NCI-H748 treated with DMSO at 0.1 percent for 48 hours (cell line): ENCODE measurements around the gene AIM2.
"Not testable (repeated sequence)": the region's sequence is repeated elsewhere in the genome, so short reads cannot be mapped to it uniquely, and the experiment has no call there.

Experiments used
- DNase-seq: peaks from one replicate; lab custom pipeline; 2025; lab: John Stamatoyannopoulos, UW

AIM2 gene

GRCh38 chr1:159076438-159077119, at the start of gene AIM2:
TSS of gene AIM2 (minus strand) at chr1:159076766. CDS start at chr1:159073499, 3,267 bp downstream.
- no peak for DNase-seq

GRCh38 chr1:159123587-159123986, 47.0 kb upstream of the AIM2 start:
- DNase-seq, result no peak

- no peak for DNase-seq
These were observed 45.5 kb upstream of the AIM2 start for GRCh38 chr1:159122005-159122621.

- no peak for DNase-seq
These were observed 45.0 kb upstream of the AIM2 start for GRCh38 chr1:159121526-159121925.

- no peak for DNase-seq
These were observed 43.8 kb upstream of the AIM2 start for GRCh38 chr1:159120317-159120716.

GRCh38 chr1:159113596-159114433, 37.2 kb upstream of the AIM2 start:
- DNase-seq, result no peak

DNA sequence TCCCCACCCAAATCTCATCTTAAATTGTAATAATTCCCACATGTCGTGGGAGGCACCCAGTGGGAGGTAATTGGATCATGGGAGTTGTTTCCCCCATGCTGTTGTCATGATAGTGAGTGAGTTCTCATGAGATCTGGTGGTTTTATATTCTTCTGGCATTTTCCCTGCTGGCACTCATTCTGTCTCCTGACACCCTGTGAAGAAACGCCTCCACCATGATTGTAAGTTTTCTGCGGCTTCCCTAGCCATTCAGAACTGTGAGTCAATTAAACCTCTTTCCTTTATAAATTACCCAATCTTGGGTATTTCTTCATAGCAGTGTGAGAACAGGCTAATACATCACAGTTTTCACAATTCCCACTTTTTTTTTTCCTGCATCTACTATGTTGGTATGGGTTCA, 26.5 kb upstream of the AIM2 start:
- DNase-seq, result not testable (repeated sequence)

GRCh38 chr1:159100589-159100988, 24.0 kb upstream of the AIM2 start:
- DNase-seq, result no peak

GRCh38 chr1:159098596-159098995, 22.0 kb upstream of the AIM2 start:
- DNase-seq, result no peak

- DNase-seq, result no peak
These were observed 15.6 kb upstream of the AIM2 start for GRCh38 chr1:159092036-159092760.

DNA sequence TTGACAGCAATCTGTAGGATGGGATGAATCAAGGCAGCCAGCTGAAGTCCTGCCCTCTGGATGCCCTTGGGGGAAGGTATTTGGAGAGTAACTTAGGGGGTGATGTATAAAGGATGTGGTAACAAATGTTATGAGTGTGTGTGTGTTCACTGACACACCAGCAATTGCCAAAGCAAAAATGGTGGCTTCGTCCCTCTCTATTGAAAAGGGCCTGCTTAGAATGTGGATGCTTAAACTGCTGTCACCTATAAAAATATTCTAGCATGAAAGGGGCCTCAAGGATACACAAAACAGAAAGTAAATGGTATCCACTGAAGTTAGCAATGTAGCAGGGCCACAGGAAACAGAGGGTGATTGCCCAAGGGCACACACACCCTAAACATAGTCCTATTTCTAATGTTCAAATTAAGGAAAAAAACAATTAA, 15.1 kb upstream of the AIM2 start:
- DNase-seq, result no peak

DNA sequence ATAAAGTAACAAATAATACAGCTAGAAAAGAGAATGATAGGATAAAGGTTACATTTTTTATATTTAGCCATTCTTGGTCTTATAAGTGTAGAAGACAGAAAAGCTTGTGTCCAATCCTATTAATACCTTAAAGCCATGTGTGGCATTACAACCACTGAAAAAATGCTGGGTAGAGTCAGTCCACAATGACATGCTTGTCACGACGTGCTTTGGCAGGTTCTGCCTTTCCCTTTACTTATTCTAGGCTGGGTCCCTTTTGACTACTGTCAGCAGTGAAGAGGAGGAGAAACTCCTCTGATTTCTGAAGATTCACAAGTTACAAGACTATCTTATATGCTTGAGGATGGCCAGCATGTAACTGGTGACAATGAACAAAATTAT, 14.6 kb upstream of the AIM2 start:
- no peak for DNase-seq

- no peak for DNase-seq
These were observed 14.0 kb upstream of the AIM2 start for GRCh38 chr1:159090286-159091179.

DNA sequence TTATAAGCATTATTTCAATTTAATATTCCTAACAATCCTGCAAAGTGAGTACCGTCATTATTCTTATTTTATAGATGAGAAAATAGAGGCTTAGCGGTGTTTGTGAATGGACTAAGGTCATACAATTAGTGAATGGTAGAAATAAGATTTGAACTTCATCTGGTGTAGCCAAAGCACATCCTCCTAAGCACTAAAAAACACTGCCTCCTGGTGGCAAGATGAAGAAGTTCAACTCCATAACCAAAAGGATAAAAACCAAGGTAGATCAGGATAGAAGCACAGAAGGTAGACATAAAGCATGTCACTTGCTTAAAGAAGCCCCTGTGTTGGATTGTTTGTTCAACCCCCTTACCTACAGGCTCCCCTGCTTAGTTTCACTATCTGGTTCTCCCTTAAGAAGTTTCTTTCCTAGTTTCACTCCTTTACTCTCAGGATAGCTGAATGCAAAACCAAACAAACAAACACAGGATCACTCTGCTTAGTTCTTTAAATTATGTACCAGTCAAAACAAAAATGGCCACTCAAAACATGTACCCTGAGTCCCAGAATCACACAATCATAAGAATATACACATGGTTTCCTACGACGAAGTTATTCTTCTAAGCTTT, 12.7 kb upstream of the AIM2 start:
- no peak for DNase-seq

DNA sequence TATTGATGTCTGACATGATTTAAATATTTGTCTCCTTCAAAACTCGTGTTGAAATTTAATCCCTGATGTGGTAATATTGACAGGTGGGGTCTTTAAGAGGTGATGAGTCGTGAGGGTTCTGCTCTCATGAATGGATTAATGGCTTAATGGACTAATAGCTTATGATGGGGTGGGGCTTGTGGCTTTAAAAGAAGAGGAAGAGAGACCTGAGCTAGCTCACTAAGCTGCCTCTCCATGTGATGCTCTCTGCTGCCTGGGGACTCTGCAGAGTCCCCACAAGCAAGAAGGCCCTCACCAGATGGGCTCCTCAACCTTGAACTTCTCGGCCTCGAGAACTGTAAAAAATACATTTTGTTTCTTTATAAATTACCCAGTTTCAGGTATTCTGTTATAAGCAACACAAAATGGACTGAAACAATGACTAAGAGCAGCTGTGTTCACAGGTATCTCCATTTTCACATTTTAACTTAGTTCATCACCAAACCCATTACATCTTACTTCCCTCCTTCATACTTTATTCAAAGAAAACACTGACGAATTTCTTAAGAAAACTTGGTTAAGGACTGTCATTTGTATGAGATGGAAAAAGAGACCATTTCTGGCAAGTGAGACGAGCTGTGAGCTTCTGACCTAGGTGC, 12.1 kb upstream of the AIM2 start:
- no peak for DNase-seq

DNA sequence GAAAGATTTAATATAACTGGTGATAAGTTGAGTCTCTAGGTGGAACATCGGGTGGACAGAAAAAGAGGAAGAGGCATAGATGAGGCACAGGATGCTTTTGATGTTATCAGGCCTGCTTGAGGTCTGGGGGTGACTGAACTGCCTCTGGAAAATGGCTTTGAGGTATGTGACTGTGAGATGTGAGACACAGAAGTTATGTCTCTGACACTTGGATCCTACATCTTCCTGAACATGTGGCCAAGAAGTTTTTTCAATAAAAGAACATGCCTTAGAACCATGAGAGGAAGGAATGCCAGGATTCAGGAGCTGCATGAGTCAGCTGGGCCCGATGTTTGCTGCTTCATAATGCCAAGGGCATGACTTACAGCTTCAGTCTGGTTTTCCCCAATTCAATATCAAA, 11.5 kb upstream of the AIM2 start:
- DNase-seq, result no peak

- no peak for DNase-seq
These were observed 8.3 kb upstream of the AIM2 start for GRCh38 chr1:159084867-159085266.

DNA sequence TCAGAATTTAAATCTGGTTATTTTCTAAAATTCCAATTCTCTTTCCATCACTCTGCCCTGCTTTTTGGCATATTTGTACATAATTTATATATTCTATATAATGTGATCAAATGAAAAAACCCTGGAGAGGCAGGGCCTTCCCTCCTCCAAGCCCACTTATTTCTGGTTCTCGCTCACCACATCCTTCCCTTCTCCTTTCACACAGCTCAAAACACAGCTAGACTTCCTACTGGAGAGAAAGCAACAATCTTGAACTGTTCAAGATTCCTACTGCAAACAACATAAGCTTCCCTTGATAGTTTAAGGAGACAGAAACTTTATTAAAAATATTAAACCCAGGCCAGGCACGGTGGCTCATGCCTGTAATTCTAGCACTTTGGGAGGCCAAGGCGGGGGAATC, 7.6 kb upstream of the AIM2 start:
- DNase-seq, result no peak

DNA sequence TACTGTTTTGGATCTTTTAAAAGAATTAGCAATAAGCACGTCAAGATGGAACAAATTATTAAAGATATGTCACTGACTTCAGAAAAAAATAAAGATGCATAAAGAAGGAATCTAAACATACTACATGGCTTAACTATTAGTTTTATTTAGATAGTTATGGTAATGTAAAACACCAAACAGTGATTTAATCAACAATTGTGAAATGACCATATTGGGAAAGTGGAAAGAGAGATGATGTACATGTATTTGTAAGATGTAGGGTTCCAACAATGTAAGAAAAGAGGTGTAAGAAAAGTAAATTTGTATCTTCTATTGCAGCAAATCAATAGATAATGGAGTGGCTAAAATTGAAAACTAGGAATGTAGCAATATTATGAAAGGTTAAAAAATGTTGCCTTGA, 6.4 kb upstream of the AIM2 start:
- DNase-seq, result no peak

GRCh38 chr1:159081626-159082025, 5.1 kb upstream of the AIM2 start:
- DNase-seq, result no peak
